GM21367 (cell line): Measurements from ENCODE around the gene CRISP3.

Experiments
- ATAC-seq: cut with Tn5 transposase; IDR thresholded peaks from one replicate; pipeline ENCODE4 v1.9.1; 2021; ENCODE audit not compliant: unreplicated experiment

CRISP3 gene

GRCh38 chr6:49693512-49693911 is 50.7 kb downstream of the CRISP3 start:
- ATAC-seq: no peak

GRCh38 chr6:49692534-49692933 is 51.7 kb downstream of the CRISP3 start:
- ATAC-seq: no peak
